Activated CD8-positive, alpha-beta T cell treated with anti-CD3 and anti-CD28 coated beads for 36 hours (primary cell): ENCODE results near the gene EDC4. TPM values are rescaled to one million over a fixed set of nuclear protein-coding genes. Genes with fewer than 3 reads are reported as not detected.
A peak's percentile ranks its signal among the peaks of the same experiment; 100 is the strongest.

ENCODE experiments used
- ATAC-seq: fragments of 200-7000 bp; cut with Tn5 transposase; one replicate; pipeline ENCODE4 v1.10.0; 2021; ENCODE audit warnings: mild to moderate bottlenecking, moderate library complexity
- CTCF ChIA-PET: fragments of 350-600 bp; sonication (Branson Sonifier 250); formaldehyde crosslinking; loops from one replicate; lab custom pipeline; 2021; ENCODE audit warnings: antibody characterized with exemption; lab: Charles Lee
- POLR2A ChIA-PET: fragments of 350-600 bp; sonication (Branson Sonifier 250); formaldehyde crosslinking; loops from one replicate; lab custom pipeline; 2021; ENCODE audit warnings: antibody characterized with exemption; lab: Charles Lee
- DNase-seq: peaks from one replicate; pipeline ENCODE4 v3.0.0-alpha.2; 2020
- H3K27ac Mint-ChIP-seq: one replicate; pipeline ENCODE4 v1.8.0; 2021; ENCODE audit warnings: mild to moderate bottlenecking, mixed read lengths
- H3K27me3 Mint-ChIP-seq: one replicate; pipeline ENCODE4 v1.8.0; 2021; ENCODE audit warnings: mixed read lengths
- H3K36me3 Mint-ChIP-seq: one replicate; pipeline ENCODE4 v1.8.0; 2021; ENCODE audit warnings: low read depth, mixed read lengths
- H3K4me1 Mint-ChIP-seq: one replicate; pipeline ENCODE4 v1.8.0; 2021; ENCODE audit warnings: low read depth, mixed read lengths
- H3K4me3 Mint-ChIP-seq: one replicate; pipeline ENCODE4 v1.8.0; 2021; ENCODE audit warnings: mild to moderate bottlenecking, moderate library complexity, mixed read lengths
- H3K9me3 Mint-ChIP-seq: one replicate; pipeline ENCODE4 v1.8.0; 2021; ENCODE audit warnings: mixed read lengths
- intact Hi-C: fragments of 100-400 bp; cut with micrococcal nuclease; formaldehyde crosslinking; loops from one replicate; pipeline ENCODE4 v1.10.0; 2022
- total RNA-seq, 2 experiments: library from RNA; stranded (reverse); gene quantifications; one replicate each; pipeline ENCODE4 v1.2.3, GENCODE V29; 2021
- TF ChIP-seq, protein P1 (sequence below): fragments of 200-600 bp; IDR thresholded peaks from one replicate; pipeline ENCODE4 v1.8.0; 2022; ENCODE audit warnings: antibody characterized with exemption, mild to moderate bottlenecking

Gene EDC4
- total RNA-seq, 2 experiments from 2014 or later, result 78.7 to 90.9 TPM

DNA sequence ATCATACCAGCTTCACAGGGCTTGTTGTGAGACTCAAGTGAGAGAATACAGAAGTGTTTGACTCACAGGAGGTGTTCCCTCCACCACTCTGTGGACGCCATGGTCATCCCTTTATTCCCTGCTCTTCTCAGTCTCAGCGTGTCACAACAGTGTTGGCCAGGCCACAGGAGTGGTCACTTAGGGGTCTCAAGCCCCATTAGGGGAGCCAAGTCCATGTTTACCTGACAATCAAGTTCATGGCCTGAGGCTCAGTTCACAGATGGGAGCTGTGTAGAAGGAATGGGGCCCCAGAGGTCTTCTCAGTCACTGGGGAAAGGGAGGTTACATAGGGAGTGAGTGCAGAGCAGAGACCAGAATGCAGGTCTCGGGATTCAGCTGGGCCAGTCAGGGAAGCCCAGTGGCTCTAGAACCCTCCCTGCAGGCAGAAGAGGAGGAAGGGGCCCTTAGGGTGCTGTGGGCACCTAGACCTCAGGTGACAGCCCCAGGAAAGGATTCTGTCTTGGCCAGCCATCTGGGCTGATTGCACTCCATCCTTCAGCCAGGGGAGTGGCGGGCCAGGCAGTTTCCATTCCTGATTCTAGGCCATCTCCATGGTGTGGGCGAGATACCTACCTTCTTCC lies 15.8 kb upstream of the EDC4 start:
- CTCF ChIA-PET, result interaction anchor here (1.0 to 1.3 kb wide), 2 partner anchors 27 to 85 kb away, joined by 3 to 4 read pairs; no protein-coding TSS in a partner anchor
- Mint-ChIP-seq H3K27ac (peak overlapping the region; percentile 36), H3K27me3 (no peaks in the 10 kb centered on the region), H3K9me3 (no peaks in the 10 kb centered on the region), H3K4me1 (peaks cover 23% of the 10 kb centered on the region), H3K36me3 (peaks cover 10% of the 10 kb centered on the region), H3K4me3 (no peak overlapping the region)
- TF ChIP-seq, protein P1, sequence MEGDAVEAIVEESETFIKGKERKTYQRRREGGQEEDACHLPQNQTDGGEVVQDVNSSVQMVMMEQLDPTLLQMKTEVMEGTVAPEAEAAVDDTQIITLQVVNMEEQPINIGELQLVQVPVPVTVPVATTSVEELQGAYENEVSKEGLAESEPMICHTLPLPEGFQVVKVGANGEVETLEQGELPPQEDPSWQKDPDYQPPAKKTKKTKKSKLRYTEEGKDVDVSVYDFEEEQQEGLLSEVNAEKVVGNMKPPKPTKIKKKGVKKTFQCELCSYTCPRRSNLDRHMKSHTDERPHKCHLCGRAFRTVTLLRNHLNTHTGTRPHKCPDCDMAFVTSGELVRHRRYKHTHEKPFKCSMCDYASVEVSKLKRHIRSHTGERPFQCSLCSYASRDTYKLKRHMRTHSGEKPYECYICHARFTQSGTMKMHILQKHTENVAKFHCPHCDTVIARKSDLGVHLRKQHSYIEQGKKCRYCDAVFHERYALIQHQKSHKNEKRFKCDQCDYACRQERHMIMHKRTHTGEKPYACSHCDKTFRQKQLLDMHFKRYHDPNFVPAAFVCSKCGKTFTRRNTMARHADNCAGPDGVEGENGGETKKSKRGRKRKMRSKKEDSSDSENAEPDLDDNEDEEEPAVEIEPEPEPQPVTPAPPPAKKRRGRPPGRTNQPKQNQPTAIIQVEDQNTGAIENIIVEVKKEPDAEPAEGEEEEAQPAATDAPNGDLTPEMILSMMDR, result no peak
- DNase-seq, result no peak
- intact Hi-C loops, result no loop called here
- ATAC-seq, result no peak
- POLR2A ChIA-PET, result interaction anchor here (0.6 to 1.3 kb wide), 3 partner anchors 9 to 161 kb away, joined by 3 to 4 read pairs (median 4); partner anchors contain the start of gene CENPT

DNA sequence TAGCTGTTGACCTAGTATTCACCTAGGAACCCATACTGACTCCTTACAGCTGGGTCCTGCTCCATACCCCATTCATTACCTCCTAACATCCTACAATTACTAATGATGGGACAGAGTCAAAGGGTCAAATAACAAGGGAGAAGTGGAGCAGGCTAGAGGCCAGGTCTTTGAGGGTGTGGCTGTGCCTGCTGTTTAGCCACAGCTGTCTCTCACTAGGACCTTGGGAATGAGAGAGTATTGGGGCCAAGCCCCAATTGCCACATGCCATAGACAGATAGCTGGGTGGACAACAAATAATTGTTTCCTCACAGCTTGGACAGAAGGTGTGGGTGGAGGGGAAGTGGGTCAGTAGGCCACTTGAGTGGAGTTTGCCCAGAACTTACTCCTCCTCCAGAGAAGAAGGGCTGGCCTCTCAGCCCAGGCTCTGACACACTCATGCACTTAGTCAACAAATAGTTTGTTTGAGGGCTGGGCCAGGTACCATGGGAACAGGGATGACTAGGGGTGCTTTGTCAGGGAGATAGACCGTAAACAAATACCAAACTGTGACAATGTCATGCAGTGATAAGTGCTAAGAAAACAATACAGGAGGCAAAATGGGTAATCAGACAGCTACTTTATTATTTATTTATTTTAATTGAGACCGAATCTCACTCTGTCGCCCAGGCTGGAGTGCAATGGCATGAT lies 15.2 kb upstream of the EDC4 start:
- Mint-ChIP-seq H3K36me3 (peaks cover 13% of the 10 kb centered on the region), H3K4me3 (no peak overlapping the region), H3K27ac (peak overlapping the region; percentile 14), H3K27me3 (no peaks in the 10 kb centered on the region), H3K9me3 (no peaks in the 10 kb centered on the region), H3K4me1 (peaks cover 23% of the 10 kb centered on the region)
- ChIA-PET POLR2A (interaction anchor here (0.6 to 1.3 kb wide), 3 partner anchors 9 to 161 kb away, joined by 3 to 4 read pairs (median 4); partner anchors contain the start of gene CENPT), CTCF (interaction anchor here (0.9 to 1.3 kb wide), 3 partner anchors 26 to 85 kb away, joined by 3 to 4 read pairs (median 4); no protein-coding TSS in a partner anchor)
- DNase-seq, result peak; percentile 38
- intact Hi-C loops, result no loop called here
- ATAC-seq, result peak; percentile 90
- TF ChIP-seq, protein P1, result no peak

DNA sequence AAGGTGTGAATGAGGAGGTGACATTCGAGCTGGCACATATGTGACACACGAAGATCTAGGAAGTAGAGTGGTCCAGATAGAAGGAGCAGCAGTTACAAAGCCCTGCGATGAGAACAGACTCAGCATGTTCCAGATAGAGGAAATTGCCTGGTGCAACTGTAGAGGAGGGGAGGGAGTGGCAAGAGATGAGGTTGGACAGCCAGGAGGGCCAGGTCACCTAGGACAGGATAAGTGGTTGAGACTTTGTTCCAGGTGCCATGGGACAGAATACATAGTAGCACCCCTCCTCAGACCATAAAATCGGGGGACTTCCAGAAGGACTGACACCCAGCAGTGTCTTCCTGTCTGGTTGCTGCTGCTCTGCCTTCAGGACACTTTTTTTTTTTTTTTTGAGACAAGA lies 14.4 kb upstream of the EDC4 start:
- Mint-ChIP-seq H3K36me3 (peaks cover 13% of the 10 kb centered on the region), H3K4me3 (no peak overlapping the region), H3K4me1 (peaks cover 23% of the 10 kb centered on the region), H3K27me3 (no peaks in the 10 kb centered on the region), H3K27ac (peak overlapping the region; percentile 43), H3K9me3 (no peaks in the 10 kb centered on the region)
- ATAC-seq (no peak), DNase-seq (no peak)
- ChIA-PET POLR2A (interaction anchor here (1.3 kb wide), 1 partner anchor 11 kb away, joined by 4 read pairs; the partner anchor contains the start of gene CENPT), CTCF (interaction anchor here (0.9 kb wide), 1 partner anchor 42 kb away, joined by 4 read pairs; no protein-coding TSS in a partner anchor)
- TF ChIP-seq, protein P1, result no peak
- intact Hi-C loops, result no loop called here

DNA sequence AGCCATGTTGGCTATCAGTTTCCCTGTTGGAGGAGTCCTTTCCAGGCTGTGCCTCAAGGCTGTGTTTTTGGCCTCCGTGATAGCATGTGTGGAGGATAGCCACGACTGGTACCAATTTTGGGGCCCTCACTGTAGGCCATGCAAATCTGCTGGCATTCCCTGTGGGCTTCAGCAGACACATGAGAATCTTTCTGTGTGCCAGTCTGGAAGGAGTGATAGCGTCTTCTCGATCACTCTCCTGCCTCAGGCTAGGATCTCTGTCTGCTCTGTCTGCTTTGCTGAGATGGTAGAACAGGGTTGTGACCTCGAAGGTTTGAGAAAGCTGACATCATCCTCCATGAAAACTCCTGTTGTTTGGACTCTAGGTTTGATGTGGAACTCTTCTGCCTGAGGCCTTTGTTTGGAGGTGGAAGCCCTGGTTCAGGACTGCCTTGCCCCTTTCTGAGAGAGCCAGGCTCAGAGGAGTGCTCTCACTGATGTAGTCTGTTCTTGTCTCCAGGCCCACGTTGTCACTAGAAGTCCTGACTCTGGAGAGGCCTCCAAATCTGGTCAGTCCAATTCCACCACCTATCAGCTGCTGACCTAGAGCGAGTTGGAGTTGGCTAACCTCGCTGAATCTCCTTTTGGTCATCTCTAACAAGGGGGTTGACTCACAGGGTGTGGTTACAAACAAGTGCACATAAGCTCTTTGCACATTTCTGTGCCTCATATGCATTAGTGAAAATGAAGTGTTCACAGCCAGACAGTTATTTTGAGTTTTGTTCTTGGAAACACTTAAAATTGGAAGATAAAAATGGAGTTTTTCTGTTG lies 12.1 kb upstream of the EDC4 start:
- POLR2A ChIA-PET, result interaction anchor here (0.9 to 1.1 kb wide), 2 partner anchors 13 to 75 kb away, joined by 3 to 4 read pairs; partner anchors contain the start of gene PSMB10
- CTCF ChIA-PET, result interaction anchor here (0.9 to 1.5 kb wide), 4 partner anchors 23 to 339 kb away, joined by 3 to 6 read pairs (median 4); partner anchors contain the start of gene NRN1L
- Mint-ChIP-seq H3K36me3 (peaks cover 15% of the 10 kb centered on the region), H3K4me1 (peaks cover 16% of the 10 kb centered on the region), H3K9me3 (no peaks in the 10 kb centered on the region), H3K4me3 (no peak overlapping the region), H3K27ac (no peak overlapping the region), H3K27me3 (no peaks in the 10 kb centered on the region)
- DNase-seq, result no peak
- intact Hi-C loops, result no loop called here
- ATAC-seq, result no peak
- TF ChIP-seq, protein P1, result no peak
